ENCODE results near the gene COX19. TPM values are rescaled to one million over a fixed set of nuclear protein-coding genes. Genes with fewer than 3 reads are reported as not detected.

The COX19 gene
- total RNA-seq, 1 experiment from 2014 or later = 14.0 TPM

- H3K9me3 ChIP-seq (ENCODE audit: control insufficient read depth in 1 of 2, insufficient read depth in 1 of 2, low read depth in 1 of 2, low read length in 2 of 2) = no peaks in the 10 kb centered on the region
- H3K4me2 ChIP-seq (ENCODE audit: low read length) = no peak overlapping the region
- H3K79me2 ChIP-seq (ENCODE audit: insufficient read depth, low read length) = peaks cover 25% of the 10 kb centered on the region; the same call in 1 of the 2 replicates
- BruUV-seq (replicated peaks) = no TSS peak
- RAD21 ChIA-PET (ENCODE audit: low non-redundant PET in 1 of 2, low total read pairs in 2 of 2, uncharacterized antibody in 2 of 2, unreplicated experiment in 2 of 2) = no interaction called here
- ATAC-seq (no peak), DNase-seq (ENCODE audit: low read depth, low spot score) (no peak)
- H3K36me3 ChIP-seq (ENCODE audit: control insufficient read depth in 1 of 2, insufficient read depth in 2 of 2, low read length in 2 of 2) = no peaks in the 10 kb centered on the region
- no peak overlapping the region for H2AFZ ChIP-seq (ENCODE audit: low read depth, low read length, poor library complexity, severe bottlenecking)
- no peak overlapping the region for H3K9ac ChIP-seq (ENCODE audit: low read length)
- CTCF ChIA-PET = no interaction called here
- H3K27me3 ChIP-seq (ENCODE audit: insufficient read depth, low read length) = no peaks in the 10 kb centered on the region
- peaks cover 8 to 52% of the 10 kb centered on the region in 2 experiments; a peak in 3 of 4 replicates for H3K4me1 ChIP-seq (ENCODE audit: control insufficient read depth in 1 of 2, insufficient read depth in 2 of 2, low read length in 2 of 2)
- H3K9me2 ChIP-seq (ENCODE audit: insufficient read depth) = no peaks in the 10 kb centered on the region
- no peak overlapping the region for H3K27ac ChIP-seq (ENCODE audit: low read depth, low read length)
- no peaks in the 10 kb centered on the region for H4K20me1 ChIP-seq (ENCODE audit: insufficient read depth)
- intact Hi-C loops (cut with micrococcal nuclease) = no loop called here
- POLR2A ChIA-PET = interaction anchor here (0.7 kb wide), 1 partner anchor 21 kb away, joined by 3 read pairs; no protein-coding TSS in a partner anchor
- TF ChIP-seq ZNF274 (IDR thresholded peaks at IDR 0.05; ENCODE audit: low read depth, low read length) (no peak), SIN3A (IDR thresholded peaks at IDR 0.05; ENCODE audit: low read depth) (no peak), CEBPB (IDR thresholded peaks at IDR 0.05; ENCODE audit: low read depth) (no peak), ZBTB33 (IDR thresholded peaks at IDR 0.05; ENCODE audit: extremely low read depth, insufficient replicate concordance, low read length) (no peak), REST (IDR thresholded peaks at IDR 0.05; ENCODE audit: low read depth) (no peak), POLR2A (IDR thresholded peaks at IDR 0.05; ENCODE audit: borderline replicate concordance, extremely low read depth, insufficient read depth, insufficient read length) (no peak), POLR2AphosphoS5 (IDR thresholded peaks at IDR 0.05; ENCODE audit: low read depth, low read length) (no peak), ATF3 (IDR thresholded peaks at IDR 0.05) (no peak), JUND (IDR thresholded peaks at IDR 0.05) (no peak), RAD21 (IDR thresholded peaks at IDR 0.05; ENCODE audit: low read depth) (no peak), YY1 (IDR thresholded peaks at IDR 0.05; ENCODE audit: extremely low read depth, insufficient replicate concordance, low read depth, low read length) (no peak), ELF1 (IDR thresholded peaks at IDR 0.05; ENCODE audit: borderline replicate concordance, low read depth) (no peak), ZFX (IDR thresholded peaks at IDR 0.05) (no peak), EGR1 (IDR thresholded peaks at IDR 0.05; ENCODE audit: low read depth) (no peak), SRF (IDR thresholded peaks at IDR 0.05; ENCODE audit: low read depth) (no peak), CBX3 (IDR thresholded peaks at IDR 0.05; ENCODE audit: low read depth) (no peak), CTCF (IDR thresholded peaks at IDR 0.05 in 2 of 3, conservative IDR thresholded peaks at IDR 0.05 in 1 of 3; ENCODE audit: borderline replicate concordance in 1 of 3, insufficient read depth in 1 of 3, low read depth in 2 of 3, low read length in 2 of 3) (no peak), TCF7L2 (IDR thresholded peaks at IDR 0.05; ENCODE audit: borderline replicate concordance, extremely low read depth, insufficient read depth, insufficient read length) (no peak)
- H3K4me3 ChIP-seq (replicated peaks in 1 of 2; ENCODE audit: low read depth in 1 of 2, low read length in 2 of 2) = no peak overlapping the region
These were observed 23.3 kb downstream of the COX19 start for GRCh38 chr7:951881-952547.

Data from HCT116 (cell line).